Measurements from ENCODE around the gene TRIM49C.
"Not testable (repeated sequence)": the region's sequence is repeated elsewhere in the genome, so short reads cannot be mapped to it uniquely, and the experiment has no call there.

Gene TRIM49C, protein sequence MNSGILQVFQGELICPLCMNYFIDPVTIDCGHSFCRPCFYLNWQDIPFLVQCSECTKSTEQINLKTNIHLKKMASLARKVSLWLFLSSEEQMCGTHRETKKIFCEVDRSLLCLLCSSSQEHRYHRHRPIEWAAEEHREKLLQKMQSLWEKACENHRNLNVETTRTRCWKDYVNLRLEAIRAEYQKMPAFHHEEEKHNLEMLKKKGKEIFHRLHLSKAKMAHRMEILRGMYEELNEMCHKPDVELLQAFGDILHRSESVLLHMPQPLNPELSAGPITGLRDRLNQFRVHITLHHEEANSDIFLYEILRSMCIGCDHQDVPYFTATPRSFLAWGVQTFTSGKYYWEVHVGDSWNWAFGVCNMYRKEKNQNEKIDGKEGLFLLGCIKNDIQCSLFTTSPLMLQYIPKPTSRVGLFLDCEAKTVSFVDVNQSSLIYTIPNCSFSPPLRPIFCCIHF

DNA sequence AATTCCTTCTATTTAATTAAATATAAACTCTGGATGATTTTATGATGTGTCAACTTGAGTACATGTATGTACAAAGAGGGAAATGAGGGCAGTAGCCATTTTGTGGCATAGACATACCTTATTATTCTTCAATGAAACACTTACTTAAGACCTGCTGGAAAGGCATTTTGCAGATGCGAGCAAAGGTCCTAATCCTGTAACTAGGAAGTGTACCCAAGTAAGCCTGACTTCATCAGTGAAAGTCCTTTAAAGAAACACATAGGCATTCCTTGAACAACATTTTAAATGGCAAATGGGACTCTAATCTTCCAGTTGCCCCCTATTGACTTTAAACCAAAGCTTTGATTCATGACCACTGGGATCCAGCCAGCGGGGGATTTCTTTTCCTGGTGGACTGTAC is at the start of gene TRIM49C:
TSS of gene TRIM49C (plus strand) at position 301 of the 400 bp plus-strand sequence. CDS start 4,106 bp downstream, outside the sequence.
- DNase-seq (ENCODE audit: low read depth), result not testable (repeated sequence)

DNA sequence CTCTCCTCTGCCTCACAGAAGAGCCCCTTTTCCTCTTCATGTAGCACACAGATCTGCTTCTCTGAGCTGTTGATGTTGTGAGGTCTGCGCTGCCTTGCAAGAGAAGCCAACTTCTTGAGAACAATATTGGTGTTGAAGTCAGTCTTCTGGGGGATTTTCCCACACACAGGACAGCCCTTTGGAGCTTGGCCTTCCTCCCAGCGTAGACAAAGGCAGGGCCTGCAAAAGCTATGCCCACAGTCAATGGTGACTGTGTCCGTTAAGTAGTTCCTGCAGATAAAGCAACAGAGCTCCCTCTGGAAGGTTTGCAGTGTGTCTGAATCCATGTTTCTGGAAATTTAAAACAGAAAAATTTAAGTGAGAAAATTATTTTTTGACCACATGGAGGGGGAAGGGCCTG is 6.7 kb upstream of the TRIM49C start:
- DNase-seq (ENCODE audit: low read depth), result not testable (repeated sequence)

DNA sequence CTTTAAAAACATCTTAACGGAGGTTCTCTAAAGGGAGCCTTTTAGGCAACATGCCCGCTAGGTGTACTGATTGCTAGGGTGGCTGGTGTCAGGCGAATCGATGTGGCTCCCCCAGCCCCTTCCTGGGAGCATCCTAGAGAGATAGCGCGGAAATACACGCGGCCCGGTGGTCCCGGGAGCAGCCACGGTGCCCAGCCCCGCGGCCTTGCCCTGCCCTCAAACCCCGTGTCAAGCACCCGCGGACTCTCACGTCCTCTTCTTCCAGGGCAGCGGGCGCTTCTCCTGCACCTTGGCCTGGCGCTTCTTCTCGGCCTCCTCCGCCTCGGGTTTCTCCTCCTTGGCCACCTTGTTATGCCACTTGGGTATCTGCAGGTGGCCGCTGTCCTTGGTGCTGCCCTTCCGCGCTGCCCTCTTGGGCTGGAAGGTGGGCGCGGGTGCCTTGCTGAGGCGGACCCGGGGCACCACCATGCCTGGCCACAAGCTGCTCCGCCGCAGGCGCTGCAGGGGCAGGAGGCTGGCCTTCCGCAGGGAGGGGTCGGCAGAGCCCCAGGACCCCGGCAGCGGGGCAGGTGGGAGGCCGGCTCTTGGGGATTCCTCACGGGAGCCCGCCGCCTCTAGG is 20.8 kb downstream of the TRIM49C start:
- DNase-seq (ENCODE audit: low read depth), result not testable (repeated sequence)

DNA sequence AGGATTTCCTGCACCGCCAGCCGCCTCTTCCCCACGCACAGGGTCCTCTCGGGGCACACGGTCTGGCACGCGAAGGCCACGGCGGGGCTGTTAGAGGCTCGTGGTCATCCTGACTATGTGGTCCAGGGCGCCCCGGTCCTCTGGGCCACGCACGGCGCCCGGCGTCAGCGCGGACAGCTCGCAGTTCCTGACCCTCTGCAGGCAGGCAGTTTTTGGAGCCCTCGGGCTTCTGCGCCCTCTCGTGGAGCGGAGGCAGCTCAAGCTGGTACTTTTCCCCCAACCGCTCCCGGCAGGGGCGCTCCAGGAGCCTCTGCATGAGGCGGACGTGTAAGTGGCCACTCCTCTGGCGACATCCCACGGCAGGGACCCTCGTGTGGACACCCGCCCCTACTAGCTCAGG is 21.4 kb downstream of the TRIM49C start:
- not testable (repeated sequence) for DNase-seq (ENCODE audit: low read depth)

DNA sequence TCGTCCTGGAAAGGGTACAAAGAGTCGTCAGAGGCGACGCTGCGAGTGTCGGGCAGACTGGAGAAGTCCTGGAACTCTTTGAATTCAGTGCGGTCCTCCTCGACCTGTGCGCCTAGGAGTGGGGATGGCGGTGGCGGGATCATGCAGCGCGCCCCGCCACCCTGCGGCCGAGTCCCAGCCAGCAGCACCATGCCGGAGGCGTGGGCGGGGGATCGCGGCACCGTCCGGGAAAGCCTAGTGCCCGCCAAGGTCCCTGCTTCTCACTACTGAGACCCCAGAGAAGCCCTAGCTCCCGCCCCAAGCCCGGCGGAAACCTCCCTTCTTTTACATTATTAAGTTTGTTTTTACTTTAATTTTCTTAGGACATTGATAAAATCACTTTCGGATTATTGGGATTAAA is 22.6 kb downstream of the TRIM49C start:
- not testable (repeated sequence) for DNase-seq (ENCODE audit: low read depth)

DNA sequence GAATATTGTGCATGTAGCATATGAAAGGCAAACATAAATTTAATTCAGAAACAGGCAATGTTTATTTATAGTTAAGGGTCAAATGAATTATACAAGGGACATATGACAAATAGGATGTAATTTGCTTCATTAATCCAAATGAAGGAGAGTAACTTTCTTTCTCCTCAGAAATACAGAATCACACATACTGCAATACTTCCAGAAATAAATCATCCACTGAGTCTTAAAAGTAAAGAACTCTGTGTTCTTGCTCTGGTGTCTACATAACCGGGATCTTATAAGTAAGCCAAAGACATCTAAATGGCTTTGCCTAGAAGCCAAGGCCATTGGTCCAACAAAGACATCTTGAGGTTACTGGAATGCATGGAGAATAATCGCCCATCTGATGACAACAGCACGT is 54.7 kb downstream of the TRIM49C start, which contains the start of gene UBTFL1:
TSS of gene UBTFL1 (plus strand) at position 301 of the 400 bp plus-strand sequence. CDS start at position 301, 0 bp downstream.
- DNase-seq (ENCODE audit: low read depth), result not testable (repeated sequence)

DNA sequence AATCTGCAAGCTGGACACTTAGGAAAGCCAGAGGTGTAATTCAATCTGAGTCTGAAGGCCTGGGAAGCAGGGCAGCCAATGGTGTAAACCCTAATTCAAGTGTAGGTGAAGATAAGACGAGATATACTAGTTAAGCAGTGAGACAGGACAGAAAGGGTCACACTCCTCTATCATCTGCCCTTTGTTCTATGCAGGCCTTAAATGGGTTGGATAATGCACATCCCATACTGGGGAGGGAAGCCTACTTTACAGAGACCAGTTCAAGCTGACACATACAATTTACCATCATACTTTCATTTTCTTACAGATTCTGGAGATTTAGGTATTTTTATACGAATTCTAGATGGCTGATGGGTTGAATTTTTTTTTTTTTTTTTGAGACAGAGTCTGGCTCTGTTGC is 57.8 kb downstream of the TRIM49C start:
- DNase-seq (ENCODE audit: low read depth), result not testable (repeated sequence)

All from HS-5 (cell line).